HG03196 (cell line): ENCODE results near the gene KMT5B.

ENCODE experiments used
- ATAC-seq: cut with Tn5 transposase; IDR thresholded peaks from one replicate; pipeline ENCODE4 v1.9.1; 2021; ENCODE audit not compliant: unreplicated experiment

KMT5B gene

DNA sequence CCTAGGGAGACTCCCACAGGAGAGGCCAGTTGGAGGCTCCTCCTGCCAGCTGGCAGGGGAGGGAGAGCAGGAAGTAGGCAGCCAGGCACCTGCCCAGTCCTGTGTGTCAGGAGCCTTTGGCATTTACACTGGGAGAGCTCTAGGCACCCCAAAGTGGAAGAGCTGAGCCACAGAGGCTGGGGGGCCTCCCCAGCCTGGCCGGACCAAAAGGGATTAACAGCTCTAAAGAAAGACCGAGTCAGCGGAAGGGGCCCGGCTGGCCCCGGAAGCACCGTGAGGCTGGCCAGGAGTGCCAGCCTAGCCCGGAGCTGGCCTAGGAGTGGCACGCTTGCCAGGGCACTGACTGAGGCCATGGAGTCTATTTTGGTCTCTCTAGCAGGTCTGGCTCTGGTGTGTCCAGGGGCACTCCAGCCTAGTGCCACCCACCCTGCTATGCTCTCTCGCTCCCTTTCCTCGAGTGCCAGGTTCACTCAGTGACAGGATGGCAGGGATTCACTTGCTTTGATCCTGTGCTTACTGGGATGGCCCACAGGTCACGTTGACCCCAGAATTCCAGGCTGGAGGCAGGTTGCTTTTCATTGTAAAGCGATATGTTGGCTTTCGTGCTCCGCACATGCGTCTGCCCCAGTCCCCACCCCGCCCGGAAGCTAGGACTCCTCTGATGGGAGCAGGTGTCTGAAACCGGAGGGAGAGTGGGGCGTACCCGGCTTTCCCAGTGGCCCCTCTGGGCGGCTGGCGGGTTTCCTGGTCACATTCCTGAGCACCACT lies 3.3 kb upstream of the KMT5B start:
- ATAC-seq: no peak

DNA sequence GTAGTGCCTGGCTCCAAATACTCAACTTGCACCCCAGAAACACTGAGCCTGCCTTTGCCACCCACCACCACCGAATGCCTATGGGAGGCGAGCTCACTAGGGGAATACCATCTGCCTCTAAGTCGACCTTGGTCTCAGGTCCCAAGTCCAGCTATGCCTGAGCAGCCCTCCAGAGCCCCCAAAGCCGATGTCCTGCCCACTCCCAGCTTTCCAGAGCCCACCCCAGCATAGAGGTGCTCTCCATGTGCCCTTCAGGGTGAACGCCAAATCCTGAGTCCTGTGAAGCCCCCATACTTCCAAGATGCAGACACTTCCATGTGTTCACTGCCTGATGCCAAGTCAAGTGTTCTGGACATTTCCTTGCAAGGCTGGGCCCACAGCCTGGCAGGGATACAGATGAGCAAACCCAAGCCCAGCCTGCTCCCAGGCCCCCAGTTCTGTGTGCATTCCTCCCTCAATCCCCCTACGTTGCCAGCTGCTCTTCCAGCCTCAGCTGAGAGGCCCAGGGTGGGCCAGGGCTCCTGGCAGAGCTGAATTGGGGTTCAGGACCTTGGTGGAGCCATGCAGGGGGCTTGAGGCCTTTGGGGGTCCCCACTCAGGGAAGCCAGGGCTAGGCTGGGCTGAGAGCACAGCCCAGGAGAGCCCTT lies 2.6 kb upstream of the KMT5B start:
- ATAC-seq: no peak

- no peak for ATAC-seq
Observed at GRCh38 chr11:68215087-68215445, 2.0 kb upstream of the KMT5B start.

GRCh38 chr11:68214173-68215086 lies 1.3 kb upstream of the KMT5B start:
- no peak for ATAC-seq

DNA sequence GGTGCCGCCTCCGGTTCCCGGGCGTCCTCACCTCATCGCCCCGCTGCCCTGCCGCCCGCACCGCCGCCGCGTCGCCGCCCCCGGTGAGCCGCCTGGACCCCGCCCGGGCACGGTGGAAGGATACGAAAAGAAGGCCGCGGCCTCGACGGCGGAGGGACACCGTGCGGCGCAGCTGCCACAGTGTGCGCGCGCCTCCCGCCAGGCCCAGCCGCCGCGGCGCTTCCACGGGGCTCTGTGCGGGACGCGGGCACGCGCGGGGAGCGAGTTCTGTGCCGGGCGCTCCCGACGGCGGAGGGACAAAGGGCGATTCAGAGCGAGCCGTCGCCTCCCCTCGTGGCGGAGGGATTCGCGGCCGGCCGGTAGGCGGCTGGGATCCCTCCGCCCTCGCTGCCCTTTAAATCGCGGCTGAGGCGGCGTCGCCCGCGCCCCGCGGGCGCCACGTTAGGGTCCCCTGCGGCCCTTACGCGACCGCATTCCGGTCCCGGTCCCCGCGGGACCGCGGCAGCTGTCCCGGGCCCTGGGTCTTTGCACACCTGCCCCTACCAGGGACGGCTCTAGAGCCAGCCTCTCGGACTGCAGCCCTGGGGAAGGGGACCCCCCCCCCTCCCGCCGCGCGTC lies 568 bp upstream of the KMT5B start:
- peak; percentile 53 for ATAC-seq

DNA sequence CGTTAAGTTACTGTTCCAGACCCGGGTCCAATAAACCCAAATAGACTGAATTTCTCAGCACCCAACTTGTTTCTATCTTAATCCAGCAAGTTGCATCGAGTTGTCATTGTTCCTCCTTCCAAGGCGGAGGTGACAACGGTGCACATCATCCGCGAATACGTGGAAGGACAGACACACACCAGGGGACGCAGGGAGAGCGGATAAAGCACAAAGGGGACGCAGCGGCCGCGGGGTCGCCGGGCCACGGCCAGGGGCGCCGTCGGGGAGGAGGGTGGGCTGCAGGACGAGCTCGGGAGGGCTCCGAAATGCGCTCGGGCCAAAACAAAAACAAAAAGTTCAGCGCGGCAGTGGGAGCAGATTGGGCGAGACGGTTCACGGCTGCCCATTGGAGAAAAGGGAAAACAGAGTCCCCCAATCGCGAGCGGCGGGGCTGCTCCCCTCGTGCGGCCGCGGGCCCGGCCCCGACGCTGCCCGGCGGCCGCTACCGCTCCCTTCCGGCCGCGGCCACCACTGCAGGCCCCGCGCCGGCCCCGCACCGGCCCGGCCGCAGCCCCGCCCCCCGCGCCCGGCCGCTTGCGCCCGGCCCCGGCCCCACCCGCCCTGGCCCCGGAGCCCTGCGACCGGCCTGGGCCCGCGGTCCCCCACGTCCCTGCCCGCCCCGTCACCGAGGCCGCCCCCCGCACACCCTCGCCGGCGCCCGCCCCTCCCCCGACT lies 518 bp downstream of the KMT5B start:
- ATAC-seq: peak; percentile 48

DNA sequence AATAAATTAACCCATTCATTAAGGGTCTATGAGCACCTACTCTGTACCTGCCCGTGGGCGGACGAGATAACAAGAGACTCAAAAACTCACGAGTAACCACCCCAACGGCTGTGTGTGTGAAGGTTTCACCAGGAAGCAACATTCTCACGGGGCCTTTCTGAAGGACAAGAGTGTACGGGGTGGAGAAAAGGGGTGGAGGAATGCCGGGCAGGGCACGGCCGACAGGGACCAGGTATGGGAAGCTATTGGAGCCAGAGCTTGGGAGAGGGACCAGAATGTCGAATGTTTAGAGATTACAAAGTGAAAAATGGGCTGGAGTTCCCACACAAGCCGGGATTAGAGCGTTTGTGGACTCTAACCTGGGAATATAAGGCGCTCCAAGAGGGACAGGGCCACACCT lies 1.6 kb downstream of the KMT5B start:
- no peak for ATAC-seq

DNA sequence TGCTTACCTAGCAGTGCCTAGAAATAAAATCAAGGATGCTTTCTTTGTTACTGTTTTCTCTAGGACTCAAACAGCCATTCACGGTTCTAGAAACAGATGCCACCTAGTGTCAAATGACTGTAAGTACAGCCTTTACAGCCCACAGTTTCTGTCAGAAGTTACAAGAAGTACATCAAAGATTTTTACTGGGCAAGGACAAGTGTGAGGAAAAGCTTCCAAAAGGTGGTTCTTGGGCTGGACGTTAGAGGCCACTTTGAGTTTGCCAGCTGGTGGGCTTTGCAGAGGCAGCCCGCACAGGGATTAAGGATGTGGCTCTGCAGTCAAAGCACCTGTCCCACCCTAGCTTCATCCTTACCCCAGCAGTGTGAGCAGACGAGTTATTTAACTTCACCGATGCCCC lies 6.9 kb downstream of the KMT5B start:
- no peak for ATAC-seq

GRCh38 chr11:68204402-68204801 lies 8.7 kb downstream of the KMT5B start:
- ATAC-seq: no peak

DNA sequence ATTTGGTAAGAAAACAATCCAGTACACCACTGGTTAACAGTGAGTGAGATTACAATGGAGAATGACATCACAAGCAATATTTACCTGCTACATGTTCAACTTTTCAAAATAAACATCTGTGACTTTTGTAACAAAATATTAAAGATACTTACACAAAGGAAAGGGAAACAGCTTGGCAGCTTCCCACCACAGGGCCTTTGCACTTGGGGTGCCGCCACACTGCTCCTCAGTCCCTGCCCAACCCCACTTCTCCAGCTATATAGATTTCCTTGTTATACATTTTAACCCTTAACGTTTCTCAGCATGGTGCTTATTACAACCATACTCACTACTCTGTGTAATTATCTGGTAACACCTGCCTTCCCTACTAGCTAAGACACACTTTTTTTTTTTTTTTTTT lies 10.9 kb downstream of the KMT5B start:
- no peak for ATAC-seq

- no peak for ATAC-seq
Observed at GRCh38 chr11:68201492-68201891, 11.6 kb downstream of the KMT5B start.

- no peak for ATAC-seq
Observed at GRCh38 chr11:68200639-68201038, 12.5 kb downstream of the KMT5B start.

DNA sequence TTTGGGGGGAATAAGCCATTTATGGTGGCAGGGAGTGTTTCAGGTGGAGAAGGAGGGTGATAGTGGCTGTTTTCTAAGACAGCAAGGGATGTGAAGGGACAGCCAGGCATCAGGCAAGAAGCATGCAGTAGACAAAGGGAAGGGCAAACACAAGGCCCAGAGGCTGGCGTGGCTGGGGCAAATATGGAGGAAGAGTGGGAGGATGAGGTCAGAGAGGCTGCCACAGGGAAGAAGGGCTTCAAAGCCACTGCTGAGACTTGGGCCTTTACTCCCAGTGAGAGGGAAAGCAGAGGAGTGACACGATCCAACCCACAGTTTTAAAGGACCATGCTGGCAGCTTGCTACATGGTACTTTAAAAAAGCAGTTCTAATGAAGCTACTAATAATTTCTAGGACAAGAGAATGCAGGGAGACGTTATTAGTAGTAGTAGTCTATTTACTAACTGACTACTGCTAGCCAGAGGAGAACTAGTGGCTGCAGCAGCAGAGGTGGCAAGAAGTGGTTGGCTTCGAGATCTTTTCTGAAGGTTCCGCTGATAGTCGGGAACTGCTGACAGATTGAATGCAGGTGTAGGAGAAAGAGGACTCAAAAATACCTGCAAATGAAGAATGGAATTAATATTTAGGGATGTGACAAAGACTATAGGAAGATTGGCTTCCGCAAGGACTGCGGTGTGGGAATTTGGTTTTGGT lies 13.7 kb downstream of the KMT5B start:
- ATAC-seq: no peak

GRCh38 chr11:68196219-68196618 lies 16.9 kb downstream of the KMT5B start:
- ATAC-seq: no peak

DNA sequence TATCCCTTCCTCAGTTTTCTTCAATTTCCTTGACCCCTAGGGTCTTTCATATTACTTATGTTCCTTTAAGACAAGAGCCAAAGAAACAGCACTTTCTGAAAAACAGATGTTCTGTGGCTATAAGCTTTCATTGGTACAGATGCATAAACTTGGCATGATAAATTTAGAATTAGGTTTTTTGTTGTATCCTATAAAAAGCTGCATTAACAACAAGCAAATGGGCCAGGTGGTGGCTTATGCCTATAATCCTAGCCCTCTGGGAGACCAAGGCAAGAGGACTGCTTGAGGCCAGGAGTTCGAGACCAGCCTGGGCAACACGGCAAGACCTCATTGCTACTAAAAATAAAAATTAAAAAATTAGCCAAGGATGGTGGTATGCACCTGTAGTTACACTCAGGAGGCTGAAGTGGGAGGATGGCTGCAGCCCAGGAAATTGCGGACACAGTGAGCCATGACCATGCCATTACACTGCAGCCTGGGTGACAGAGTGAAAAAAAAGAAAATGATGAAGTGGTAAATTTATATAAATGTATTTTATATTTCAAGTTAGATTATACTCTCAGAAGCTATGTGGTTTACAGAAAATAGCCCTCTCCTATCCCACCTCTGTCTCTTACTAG lies 18.3 kb downstream of the KMT5B start:
- no peak for ATAC-seq

GRCh38 chr11:68193018-68193417 lies 20.1 kb downstream of the KMT5B start:
- ATAC-seq: no peak

DNA sequence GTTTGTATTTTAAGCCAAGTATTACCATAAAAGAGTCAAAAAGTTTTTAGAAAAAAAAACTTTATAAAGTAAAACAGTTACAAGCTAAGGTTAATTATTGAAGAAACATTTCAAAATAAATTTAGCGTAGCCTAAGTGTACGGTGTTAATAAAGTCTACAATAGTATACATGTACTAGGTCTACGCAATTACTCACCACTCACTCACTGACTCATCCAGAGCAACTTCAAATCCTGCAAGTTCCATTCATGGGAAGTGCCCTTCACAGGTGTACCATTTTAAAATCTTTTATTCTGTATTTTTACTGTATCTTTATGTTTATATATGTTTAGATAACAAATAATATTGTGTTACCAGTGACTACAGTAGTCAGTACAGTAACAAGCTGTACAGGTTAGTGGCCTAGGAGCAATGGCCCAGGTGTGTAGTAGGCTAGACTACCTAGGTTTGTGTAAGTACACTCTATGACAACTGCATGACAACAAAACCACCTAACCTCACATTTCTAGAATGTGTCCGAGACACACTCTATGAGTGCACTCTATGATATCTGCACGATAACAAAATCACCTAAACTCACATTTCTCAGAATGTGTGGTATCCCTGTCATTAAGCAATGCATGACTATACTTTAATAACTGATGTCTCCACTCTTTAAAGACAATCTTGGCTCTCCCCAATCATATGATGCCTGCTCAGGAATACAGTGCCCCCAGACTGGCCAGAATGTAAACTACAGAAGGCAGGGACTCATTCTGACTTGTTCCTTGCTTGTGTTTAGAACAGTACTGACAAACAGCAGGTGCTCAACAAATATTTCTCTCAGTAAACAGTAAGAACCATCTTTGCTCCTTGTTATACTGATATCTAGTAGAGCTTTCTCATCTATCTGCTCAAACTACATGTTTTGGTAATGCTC lies 21.2 kb downstream of the KMT5B start:
- no peak for ATAC-seq

- no peak for ATAC-seq
Observed at GRCh38 chr11:68189888-68190287, 23.2 kb downstream of the KMT5B start.

DNA sequence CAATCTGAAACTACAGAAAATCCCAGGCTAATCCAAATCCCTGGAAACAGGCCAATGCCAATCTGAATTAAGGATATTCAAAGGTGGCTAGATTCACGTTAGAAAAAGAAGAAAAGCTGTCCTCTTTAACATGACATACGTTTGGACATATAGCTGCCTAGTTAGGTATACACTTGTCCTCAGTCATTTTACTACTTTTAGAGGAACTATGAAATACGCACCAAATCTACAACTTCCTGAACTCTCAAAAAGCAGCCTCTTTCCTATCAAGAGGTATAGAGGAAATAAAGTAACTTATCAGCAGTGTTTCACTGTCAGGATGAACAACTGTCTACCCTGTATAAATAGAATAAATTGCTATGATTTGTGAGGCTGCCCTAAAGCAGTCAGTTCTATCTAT lies 24.0 kb downstream of the KMT5B start:
- ATAC-seq: no peak
